Fibroblast of lung (primary cell): ENCODE data around the gene PEPD. TPM values are rescaled to one million over a fixed set of nuclear protein-coding genes. Genes with fewer than 3 reads are reported as not detected.

Experiments
- DNase-seq, 2 donors: peaks; one replicate each; pipeline versions ENCODE4 v3.0.0 to v3.0.0-alpha.2; 2010; ENCODE audit warnings: low read depth in 2 of 2
- H2AFZ ChIP-seq: 2 replicates; pipeline ENCODE4 v1.5.1; 2012; ENCODE audit warnings: low read length, control low read depth, inconsistent platforms
- H3K27ac ChIP-seq: 2 replicates; pipeline ENCODE4 v1.5.1; 2011; ENCODE audit warnings: low read length, control low read depth; ENCODE audit not compliant: insufficient read depth
- H3K27me3 ChIP-seq: 2 replicates; pipeline ENCODE4 v1.5.1; 2011; ENCODE audit warnings: mild to moderate bottlenecking, low read length; ENCODE audit not compliant: control insufficient read depth, insufficient read depth
- H3K36me3 ChIP-seq: 2 replicates; pipeline ENCODE4 v1.5.1; 2011; ENCODE audit warnings: low read length; ENCODE audit not compliant: control insufficient read depth, insufficient read depth
- H3K4me1 ChIP-seq: 2 replicates; pipeline ENCODE4 v1.5.1; 2011; ENCODE audit warnings: low read length; ENCODE audit not compliant: control insufficient read depth, insufficient read depth; ENCODE audit errors: extremely low read depth
- H3K4me2 ChIP-seq: 2 replicates; pipeline ENCODE4 v1.5.1; 2011; ENCODE audit warnings: low read length, control low read depth; ENCODE audit not compliant: insufficient read depth; ENCODE audit errors: extremely low read depth
- H3K4me3 ChIP-seq, 4 experiments: fragments of 200-600 bp in 1 of 4; sonication (generic) in 1 of 4; replicated peaks in 1 of 4; 2 replicates each; pipeline ENCODE4 v1.5.1; 2011 to 2016; ENCODE audit warnings: low read length in 4 of 4, low read depth in 3 of 4, mild to moderate bottlenecking in 3 of 4, control low read depth in 2 of 4, inconsistent platforms in 1 of 4, mixed read lengths in 1 of 4; ENCODE audit not compliant: insufficient read depth in 1 of 4; ENCODE audit errors: control extremely low read depth in 1 of 4
- H3K79me2 ChIP-seq: 2 replicates; pipeline ENCODE4 v1.5.1; 2012; ENCODE audit warnings: mild to moderate bottlenecking, low read length, inconsistent platforms; ENCODE audit not compliant: control insufficient read depth, insufficient read depth
- H3K9ac ChIP-seq: 2 replicates; pipeline ENCODE4 v1.5.1; 2011; ENCODE audit warnings: mild to moderate bottlenecking, low read length, control low read depth; ENCODE audit not compliant: insufficient read depth
- H3K9me3 ChIP-seq: 2 replicates; pipeline ENCODE4 v1.5.1; 2012; ENCODE audit warnings: low read depth, low read length; ENCODE audit not compliant: control insufficient read depth, insufficient read depth
- H4K20me1 ChIP-seq: 2 replicates; pipeline ENCODE4 v1.5.1; 2011; ENCODE audit warnings: low read length; ENCODE audit not compliant: control insufficient read depth, insufficient read depth; ENCODE audit errors: extremely low read depth
- EZH2 ChIP-seq: IDR thresholded peaks from 2 replicates; pipeline ENCODE4 v1.5.1; 2012; ENCODE audit warnings: low read length, control low read depth, mild to moderate bottlenecking; ENCODE audit errors: missing control alignments
- polyA plus RNA-seq, 2 donors: library from polyadenylated mRNA; depleted of rRNA in 1 of 2; stranded (reverse) in 1 of 2; unstranded in 1 of 2; fragments of >200 nt; gene quantifications; 2 replicates each; pipeline ENCODE4 v1.2.1, GENCODE V29; 2011 to 2012; ENCODE audit warnings: missing spikeins in 1 of 2
- total RNA-seq: library from RNA; depleted of rRNA; stranded (reverse); fragments of >200 nt; gene quantifications from 2 replicates; pipeline ENCODE4 v1.2.1, GENCODE V29; 2014
- TF ChIP-seq, protein P1 (sequence below), 2 donors: IDR thresholded peaks in 1 of 2; conservative IDR thresholded peaks in 1 of 2; 1 replicate in 1 of 2; 2 replicates in 1 of 2; pipeline ENCODE4 v1.5.1; 2011 to 2012; ENCODE audit warnings: low read length in 2 of 2, control low read depth in 1 of 2, inconsistent platforms in 1 of 2, low read depth in 1 of 2, mild to moderate bottlenecking in 1 of 2

PEPD gene
- total and polyA plus RNA-seq, 2 donors (not counting 1 experiment from before 2014, with no cell fraction given) = 59.8 to 81.9 TPM

DNA sequence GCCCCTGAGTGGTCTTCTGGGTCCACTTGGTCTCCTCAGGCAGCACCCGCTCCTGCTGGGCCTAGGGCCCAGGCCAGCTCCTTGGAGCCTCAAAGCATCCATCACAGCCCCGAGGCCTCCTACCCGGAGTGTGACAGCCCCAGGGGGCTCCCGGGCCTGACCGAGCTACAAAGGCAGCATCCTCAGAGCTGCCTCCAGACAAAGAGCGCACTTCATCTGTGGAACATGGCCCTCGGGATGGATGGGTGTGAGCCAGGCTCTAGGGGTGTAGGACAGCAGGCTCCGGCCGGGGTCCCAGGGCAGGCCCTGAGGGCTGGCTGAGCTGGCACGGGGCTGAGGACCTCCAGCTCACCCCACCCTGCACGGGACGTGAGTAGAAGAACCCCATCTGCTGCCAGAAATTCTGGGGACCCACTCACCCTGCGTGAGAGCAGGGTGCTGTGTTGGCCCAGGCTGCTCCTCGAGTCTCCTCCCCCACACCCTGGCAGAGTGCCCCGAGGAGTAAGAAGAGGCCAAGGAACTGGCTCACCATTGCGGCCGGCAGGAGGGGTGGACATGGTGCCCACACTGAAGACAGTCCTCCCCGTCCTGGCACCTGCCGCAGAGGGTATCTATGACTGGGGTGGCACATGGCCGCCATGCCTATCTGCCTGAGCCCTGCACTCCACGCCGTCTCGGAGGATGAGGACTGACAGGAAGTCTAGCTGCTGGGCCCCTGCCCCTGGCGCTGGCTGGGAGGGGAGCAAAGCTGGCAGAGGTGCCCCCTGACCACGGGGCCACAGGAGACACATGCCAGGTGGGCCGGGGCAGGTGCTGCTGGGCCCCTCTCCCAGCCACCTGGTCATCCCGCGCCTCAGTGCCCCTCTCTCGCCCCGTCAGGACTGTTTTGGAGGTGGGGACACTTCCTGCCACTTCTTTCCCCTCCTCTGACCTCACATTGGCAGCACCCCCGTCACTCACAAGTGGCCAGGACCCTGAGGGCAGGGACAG lies 125.7 kb downstream of the PEPD start:
- TF ChIP-seq, protein P1, sequence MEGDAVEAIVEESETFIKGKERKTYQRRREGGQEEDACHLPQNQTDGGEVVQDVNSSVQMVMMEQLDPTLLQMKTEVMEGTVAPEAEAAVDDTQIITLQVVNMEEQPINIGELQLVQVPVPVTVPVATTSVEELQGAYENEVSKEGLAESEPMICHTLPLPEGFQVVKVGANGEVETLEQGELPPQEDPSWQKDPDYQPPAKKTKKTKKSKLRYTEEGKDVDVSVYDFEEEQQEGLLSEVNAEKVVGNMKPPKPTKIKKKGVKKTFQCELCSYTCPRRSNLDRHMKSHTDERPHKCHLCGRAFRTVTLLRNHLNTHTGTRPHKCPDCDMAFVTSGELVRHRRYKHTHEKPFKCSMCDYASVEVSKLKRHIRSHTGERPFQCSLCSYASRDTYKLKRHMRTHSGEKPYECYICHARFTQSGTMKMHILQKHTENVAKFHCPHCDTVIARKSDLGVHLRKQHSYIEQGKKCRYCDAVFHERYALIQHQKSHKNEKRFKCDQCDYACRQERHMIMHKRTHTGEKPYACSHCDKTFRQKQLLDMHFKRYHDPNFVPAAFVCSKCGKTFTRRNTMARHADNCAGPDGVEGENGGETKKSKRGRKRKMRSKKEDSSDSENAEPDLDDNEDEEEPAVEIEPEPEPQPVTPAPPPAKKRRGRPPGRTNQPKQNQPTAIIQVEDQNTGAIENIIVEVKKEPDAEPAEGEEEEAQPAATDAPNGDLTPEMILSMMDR (conservative IDR thresholded peaks at IDR 0.05 in 1 of 2, IDR thresholded peaks at IDR 0.05 in 1 of 2; ENCODE audit: low read depth in 1 of 2, low read length in 2 of 2) = no peak
- TF ChIP-seq EZH2 = no peak
- peak; percentile 46 to 49 for DNase-seq
- no peaks in the 10 kb centered on the region for H3K27me3 ChIP-seq
- no peak overlapping the region for H3K27ac ChIP-seq
- no peaks in the 10 kb centered on the region for H3K79me2 ChIP-seq
- H3K4me2 ChIP-seq = no peak overlapping the region
- H3K36me3 ChIP-seq = no peaks in the 10 kb centered on the region
- no peaks in the 10 kb centered on the region for H3K9me3 ChIP-seq
- H2AFZ ChIP-seq = no peak overlapping the region
- no peaks in the 10 kb centered on the region for H4K20me1 ChIP-seq
- peaks cover 18% of the 10 kb centered on the region for H3K4me1 ChIP-seq
- no peak overlapping the region for H3K9ac ChIP-seq
- no peak overlapping the region for H3K4me3 ChIP-seq

DNA sequence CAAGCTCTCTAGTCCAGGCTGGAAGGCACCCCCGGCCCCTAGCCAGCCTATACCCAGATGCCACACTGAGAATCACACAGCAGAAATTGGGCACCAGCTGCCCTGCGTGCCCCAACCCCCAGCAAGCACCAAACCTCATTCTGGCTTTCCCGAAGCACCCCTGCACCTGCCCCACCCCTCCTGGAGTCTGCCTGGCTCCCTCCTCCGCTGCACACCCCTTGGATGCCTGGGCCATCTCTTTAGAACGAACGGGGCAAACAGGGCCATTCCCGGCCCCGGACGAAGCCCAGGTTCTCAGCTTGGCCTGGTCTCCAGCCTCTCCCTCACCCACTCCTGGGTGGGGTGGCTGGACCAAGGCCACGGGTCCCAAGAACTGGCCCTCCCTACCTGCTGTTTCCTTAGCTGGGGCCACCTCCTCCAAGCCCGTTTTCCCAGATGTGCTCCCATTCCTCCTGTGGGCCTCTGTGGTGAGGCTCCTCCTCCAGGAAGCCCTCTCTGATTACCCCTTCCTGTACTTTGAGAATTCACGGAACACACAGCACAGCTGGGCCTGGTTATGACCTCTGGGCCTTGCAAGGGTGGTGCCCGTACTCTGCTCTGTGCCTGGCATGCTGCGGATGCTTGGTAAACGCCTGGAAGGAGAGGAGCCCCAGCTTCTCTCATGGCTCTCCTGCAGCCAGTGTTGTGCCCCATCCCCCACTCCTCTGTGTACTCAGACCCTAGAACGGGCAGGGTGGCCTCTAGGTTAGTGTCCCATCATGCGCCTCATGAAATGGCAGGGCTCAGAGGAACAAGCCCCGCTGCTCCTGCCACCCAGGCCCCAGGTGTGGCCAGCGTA lies 126.6 kb downstream of the PEPD start:
- no peak overlapping the region for H3K4me2 ChIP-seq
- no peaks in the 10 kb centered on the region for H3K27me3 ChIP-seq
- TF ChIP-seq, protein P1 (conservative IDR thresholded peaks at IDR 0.05 in 1 of 2, IDR thresholded peaks at IDR 0.05 in 1 of 2; ENCODE audit: low read depth in 1 of 2, low read length in 2 of 2) = no peak
- no peak for TF ChIP-seq EZH2
- peak in 1 of 2 donors; percentile 14 for DNase-seq
- H3K79me2 ChIP-seq = no peaks in the 10 kb centered on the region
- no peak overlapping the region for H3K9ac ChIP-seq
- H3K9me3 ChIP-seq = no peaks in the 10 kb centered on the region
- peaks cover 20% of the 10 kb centered on the region for H3K4me1 ChIP-seq
- H3K36me3 ChIP-seq = no peaks in the 10 kb centered on the region
- H2AFZ ChIP-seq = no peak overlapping the region
- no peaks in the 10 kb centered on the region for H4K20me1 ChIP-seq
- no peak overlapping the region for H3K4me3 ChIP-seq
- H3K27ac ChIP-seq = peak overlapping the region; percentile 34
